ENCODE measurements around the gene PRR33.
"Not testable (repeated sequence)": the region's sequence is repeated elsewhere in the genome, so short reads cannot be mapped to it uniquely, and the experiment has no call there.

Gene PRR33

DNA sequence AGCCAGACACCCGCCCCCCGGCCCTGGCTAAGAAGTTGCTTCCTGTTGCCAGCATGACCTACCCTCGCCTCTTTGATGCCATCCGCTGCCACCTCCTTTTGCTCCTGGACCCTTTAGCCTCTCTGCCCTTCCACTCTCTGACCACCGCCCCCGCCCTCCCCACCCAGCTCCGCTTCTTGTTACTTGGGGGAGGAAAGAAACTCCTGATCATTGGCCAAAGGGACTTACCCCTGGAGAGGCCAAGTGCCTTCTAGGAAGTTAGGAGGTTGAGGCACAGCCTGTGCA lies at the start of gene PRR33:
Gene PRR33, minus strand, starts transcription at position 65 of the 285 bp plus-strand sequence. CDS start 1,311 bp downstream, outside the sequence.
- no peak for DNase-seq

- DNase-seq = not testable (repeated sequence)
Observed at GRCh38 chr11:1939788-1940187, 48.1 kb upstream of the PRR33 start.

DNA sequence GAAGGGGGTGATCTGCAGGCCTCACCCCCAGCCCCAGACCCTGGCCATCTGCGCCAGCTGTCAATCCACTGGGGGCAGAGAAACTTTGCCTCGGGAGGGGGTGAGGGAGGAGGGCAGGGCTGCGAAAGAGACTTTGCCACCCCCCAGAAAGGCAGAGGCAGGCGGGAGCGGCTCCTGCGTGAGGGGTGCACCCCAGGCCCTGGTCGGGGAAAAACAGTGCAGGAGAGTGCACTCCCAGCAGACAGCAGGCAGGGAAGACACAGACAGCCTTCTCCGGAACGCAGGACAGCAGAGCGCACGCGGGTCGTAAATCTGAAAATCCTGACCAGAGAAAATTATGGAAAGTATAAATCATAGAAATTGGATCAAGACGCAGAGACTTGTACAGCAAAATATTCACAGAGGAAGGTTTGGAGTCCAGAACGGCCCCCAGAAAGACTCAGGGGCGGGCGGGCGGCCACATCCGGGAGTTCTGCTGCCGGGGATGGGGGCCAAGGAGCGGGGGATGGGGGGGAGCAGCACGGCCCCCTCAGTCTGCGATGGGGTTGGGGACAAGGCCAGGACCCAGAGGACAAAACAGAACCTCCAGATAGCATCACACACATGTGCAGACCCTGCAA lies 47.4 kb upstream of the PRR33 start:
- no peak for DNase-seq

DNA sequence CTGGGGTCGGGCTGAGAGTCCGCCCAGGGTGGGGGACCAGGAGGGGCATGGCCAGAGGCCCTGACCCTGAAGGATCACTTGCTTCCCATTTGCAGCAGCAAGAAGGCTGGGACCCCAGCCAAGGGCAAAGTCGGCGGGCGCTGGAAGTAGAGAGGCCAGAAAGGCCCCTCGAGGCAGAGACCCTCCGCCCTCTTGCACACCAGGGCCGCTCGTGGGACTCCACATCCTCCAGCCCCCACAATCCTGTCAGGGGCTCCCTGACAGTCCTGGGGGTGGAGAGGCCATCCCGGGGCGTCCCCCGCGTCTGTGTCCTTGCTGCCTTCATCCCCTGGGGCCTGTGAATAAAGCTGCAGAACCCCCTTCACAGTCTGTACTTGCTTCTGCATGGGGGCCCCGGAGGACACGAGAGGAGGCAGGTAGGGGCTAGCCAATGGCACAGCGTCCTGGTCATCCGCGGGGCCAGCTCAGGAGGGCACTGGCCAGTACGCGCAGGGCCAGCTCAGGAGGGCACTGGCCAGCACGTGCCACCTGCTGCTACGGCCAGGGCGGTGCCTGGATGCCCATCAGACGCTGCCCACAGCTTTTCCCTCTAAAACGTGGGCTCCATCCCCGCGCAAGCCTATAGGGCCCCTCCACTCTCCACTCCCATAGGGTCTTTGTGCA lies 46.8 kb upstream of the PRR33 start:
- no peak for DNase-seq

DNA sequence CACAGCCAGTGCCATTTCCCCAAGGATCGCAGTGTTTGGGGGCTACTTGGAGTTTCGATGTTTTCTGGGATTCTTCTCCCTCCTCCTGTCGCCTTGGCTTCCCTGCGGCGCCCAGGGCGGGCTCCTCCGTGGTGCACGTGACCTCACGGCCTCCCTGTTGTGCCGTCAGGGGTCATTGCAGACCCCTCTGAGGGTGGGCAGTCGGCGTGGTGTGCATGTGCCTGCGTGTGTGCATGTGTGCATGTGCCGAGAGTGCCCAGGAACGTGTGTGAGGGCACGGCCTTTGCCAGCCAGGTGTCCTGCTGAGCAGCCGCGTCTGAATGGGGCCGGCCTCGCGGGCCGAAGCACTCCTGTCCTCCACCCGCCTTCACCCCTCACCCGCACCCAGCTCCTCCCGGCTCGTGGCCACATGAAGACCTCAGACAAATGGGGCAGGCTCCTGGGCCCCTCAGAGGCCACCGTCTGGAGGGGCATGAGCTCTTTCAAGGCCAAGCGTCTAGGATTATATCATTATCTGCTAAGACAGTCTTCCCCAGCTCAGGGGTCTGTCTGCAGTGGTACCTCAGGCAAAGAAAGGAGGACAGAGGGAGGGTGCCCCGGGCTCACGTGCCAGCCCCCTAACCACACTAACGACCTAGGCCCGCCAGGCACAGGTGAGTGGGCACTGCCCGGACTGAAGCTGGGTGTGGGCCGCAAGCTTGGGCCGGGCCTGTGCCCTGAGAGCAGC lies 46.1 kb upstream of the PRR33 start:
- no peak for DNase-seq

GRCh38 chr11:1936781-1937615 lies 45.3 kb upstream of the PRR33 start:
- DNase-seq = no peak

- no peak for DNase-seq
Observed at GRCh38 chr11:1936072-1936780, 44.5 kb upstream of the PRR33 start.

GRCh38 chr11:1935156-1936071 lies 43.7 kb upstream of the PRR33 start:
- no peak for DNase-seq

DNA sequence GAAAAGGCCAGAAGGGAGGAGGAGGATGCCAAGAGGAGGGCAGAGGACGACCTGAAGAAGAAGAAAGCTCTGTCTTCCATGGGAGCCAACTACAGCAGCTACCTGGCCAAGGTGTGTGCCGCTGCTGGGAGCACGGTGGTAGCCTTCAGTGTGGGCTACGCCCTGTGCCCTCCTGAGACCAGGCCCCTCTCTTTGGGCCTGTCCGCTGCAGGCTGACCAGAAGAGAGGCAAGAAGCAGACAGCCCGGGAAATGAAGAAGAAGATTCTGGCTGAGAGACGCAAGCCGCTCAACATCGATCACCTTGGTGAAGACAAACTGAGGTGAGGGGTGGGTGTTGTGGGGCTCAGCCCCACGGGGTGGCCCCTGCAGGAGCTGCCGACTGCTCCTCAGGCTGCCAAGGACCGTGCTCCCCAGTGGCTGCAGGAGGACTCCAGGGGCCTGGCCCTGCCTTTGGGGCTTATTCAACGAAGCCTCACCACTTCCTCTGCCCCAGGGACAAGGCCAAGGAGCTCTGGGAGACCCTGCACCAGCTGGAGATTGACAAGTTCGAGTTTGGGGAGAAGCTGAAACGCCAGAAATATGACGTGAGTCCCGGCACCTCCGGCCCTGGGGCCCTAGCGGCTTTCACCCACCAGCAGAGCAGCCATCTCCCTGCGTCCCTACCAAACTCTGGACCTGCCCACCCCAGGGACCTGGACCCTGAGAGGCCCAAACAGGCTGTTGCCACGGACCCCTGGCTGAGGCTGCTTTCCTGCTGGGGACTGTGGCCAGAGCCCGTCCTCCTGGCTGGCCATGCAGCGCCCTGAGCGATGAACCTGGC lies 42.9 kb upstream of the PRR33 start:
- DNase-seq = no peak

- DNase-seq = no peak
Observed at GRCh38 chr11:1933416-1934334, 42.0 kb upstream of the PRR33 start.

GRCh38 chr11:1932681-1933080 lies 41.0 kb upstream of the PRR33 start:
- no peak for DNase-seq

DNA sequence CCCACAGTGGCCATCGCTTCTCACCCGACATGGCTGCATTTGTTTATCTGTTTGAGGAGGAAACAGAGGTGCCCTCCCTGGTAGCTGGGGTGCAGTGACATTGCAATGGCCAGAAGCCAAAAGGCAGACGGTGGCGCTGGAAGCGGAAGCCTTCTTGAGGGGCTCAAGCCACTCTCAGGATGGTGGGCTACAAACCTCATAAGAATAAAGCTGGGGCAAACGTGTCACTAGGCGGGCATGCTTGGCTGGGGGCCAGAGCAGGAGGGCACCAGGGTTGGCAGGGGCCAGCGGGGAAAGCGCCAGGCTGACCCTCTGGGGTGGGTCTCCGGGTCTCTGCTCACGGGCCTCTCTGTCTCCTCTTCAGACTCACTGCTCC lies 40.4 kb upstream of the PRR33 start:
- no peak for DNase-seq

- no peak for DNase-seq
Observed at GRCh38 chr11:1931341-1932104, 39.8 kb upstream of the PRR33 start.

GRCh38 chr11:1930462-1930830 lies 38.8 kb upstream of the PRR33 start:
- no peak for DNase-seq

- DNase-seq = no peak
Observed at GRCh38 chr11:1929621-1930461, 38.1 kb upstream of the PRR33 start.

- DNase-seq = no peak
Observed at GRCh38 chr11:1928891-1929541, 37.3 kb upstream of the PRR33 start.

- DNase-seq = no peak
Observed at GRCh38 chr11:1928470-1928890, 36.8 kb upstream of the PRR33 start.
